HG03342 (cell line): Measurements from ENCODE around the gene GSS.
"Not testable (repeated sequence)": the region's sequence is repeated elsewhere in the genome, so short reads cannot be mapped to it uniquely, and the experiment has no call there.

Source experiments
- ATAC-seq: cut with Tn5 transposase; IDR thresholded peaks from one replicate; pipeline ENCODE4 v1.9.1; 2021; ENCODE audit warnings: mild to moderate bottlenecking, moderate library complexity; ENCODE audit not compliant: unreplicated experiment

Gene GSS

DNA sequence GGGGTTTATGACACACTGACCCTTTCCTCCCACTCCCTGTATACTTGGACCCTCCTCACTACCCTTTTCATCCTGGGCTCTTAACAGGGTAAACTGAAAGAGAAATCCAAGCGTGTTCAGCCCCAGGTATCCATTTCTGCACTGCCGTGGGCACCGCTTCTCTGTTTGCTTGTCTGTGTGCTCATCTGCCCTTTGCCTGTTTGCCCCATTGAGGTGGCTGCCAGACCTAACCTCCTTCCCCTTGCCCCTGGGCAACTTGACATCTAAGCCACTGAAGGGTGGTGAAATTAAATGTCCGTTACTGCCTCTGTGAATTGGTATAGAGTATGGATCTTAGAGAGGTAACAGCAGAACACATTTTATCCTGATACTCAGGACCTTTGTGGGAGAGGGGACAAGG is 40.5 kb downstream of the GSS start:
- no peak for ATAC-seq

DNA sequence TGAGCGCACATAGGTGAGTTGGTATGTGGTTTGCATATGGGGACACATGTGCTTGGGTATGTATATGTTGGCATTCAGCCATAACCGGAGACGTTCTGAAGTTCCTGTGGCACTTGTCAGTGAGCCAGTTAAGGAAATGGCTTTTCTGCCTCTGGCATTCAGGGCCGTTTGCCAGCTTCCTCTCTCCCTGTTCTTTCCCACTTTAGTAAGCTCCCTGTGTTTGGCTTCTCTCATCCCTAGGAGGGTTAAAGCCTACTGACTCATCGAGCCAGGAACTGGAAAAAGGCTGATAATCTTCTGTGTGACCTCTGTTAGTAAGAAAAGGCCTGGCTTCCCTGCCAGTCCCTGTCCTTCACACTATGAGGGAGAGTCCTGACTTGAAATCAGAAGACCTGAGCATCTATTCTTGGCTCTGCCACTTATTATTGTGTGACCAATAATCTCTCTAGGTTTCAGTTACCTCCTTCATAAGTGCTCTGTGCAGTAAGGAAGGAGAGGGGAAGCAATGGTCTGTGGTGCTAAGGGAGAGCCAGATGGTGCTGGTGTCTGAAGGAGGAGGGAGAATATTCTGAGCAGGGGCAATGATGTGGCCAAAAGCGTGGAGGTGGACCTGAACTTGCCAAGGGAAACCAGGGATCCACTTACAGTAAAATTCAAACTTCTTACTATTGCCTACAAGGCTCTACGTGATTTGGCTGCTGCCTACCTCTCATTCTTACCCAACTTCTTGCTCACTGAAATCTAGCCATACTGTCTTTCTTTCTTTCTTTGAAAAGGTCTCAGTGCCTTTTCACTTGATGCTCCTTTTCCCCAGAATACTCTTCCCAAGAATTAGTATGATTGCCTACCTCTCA is 47.8 kb downstream of the GSS start:
- ATAC-seq: no peak

GRCh38 chr20:34904202-34904621 is 51.4 kb downstream of the GSS start:
- no peak for ATAC-seq

GRCh38 chr20:34898731-34899130 is 56.9 kb downstream of the GSS start:
- not testable (repeated sequence) for ATAC-seq

DNA sequence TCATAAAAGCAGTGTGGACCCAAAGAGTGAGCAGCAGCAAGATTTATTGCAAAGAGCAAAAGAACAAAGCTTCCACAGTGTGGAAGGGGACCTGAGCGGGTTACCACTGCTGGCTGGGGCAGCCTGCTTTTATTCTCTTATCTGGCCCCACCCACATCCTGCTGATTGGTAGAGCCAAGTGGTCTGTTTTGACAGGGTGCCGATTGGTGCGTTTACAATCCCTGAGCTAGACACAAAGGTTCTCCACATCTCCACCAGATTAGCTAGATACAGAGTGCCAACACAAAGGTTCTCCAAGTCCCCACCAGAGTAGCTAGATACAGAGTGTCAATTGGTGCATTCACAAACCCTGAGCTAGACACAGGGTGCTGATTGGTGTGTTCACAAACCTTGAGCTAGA is 57.5 kb downstream of the GSS start:
- not testable (repeated sequence) for ATAC-seq

DNA sequence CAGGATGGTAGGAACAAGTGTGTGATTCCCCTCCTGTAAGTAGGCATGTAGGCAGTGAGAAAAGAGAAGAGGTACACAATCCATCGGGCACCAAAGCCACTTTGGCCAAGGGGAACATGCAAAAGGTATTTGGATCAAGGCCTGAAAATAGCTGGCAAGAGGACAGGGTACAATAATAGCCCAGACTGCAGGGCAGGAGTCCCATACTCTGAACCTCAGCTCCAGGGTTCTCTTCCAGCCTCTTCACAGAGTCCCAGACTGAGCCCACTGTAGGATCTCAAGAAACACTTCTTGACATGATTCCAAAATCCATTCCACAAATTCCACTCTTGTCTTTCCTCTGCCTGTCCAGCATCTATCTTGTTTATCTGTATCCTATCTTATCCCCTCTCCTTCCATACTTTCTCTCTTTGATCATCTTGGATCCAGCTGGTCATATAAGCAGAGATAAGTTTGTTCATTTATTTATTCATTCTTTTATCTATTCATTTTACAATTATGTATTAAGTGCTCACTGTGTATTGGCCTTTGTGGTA is 59.5 kb downstream of the GSS start:
- no peak for ATAC-seq

GRCh38 chr20:34895465-34895864 is 60.1 kb downstream of the GSS start:
- ATAC-seq: no peak

DNA sequence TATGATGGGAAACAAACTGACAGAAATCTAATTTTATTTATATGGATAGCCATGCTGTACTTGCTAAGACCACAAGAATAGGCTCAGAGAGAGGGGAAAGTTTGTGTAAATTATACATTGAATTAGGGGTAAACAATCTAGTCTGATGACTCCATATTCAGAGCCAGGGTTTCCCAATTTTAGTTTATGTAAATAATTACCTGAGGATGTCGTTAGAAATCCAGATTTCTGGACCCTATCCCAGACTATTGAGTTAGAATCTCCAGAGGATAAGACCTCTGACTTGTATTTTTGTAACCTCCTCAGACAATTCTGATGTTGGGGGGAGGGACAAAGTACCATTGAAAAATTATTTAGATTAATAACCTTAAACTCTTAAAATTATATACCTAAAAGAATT is 60.9 kb downstream of the GSS start:
- ATAC-seq: no peak

DNA sequence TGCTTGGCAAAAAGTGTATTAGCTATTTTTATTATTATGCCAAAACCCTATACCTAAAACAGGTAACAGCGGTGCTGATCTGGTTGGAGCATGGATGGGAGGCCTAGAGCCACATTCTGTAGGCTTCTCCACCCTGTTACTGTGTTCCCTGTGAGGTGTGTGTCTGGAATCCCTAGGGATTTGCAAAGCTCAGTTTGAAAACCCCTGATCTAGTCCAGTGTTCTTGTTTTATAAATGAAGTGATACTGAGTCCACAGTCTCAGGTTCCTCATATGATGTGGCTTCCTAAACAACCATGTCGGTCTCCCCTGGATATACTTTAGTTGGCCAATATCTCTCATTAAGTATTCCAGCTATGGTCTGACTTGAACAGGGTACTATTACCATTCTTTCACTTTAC is 62.9 kb downstream of the GSS start:
- no peak for ATAC-seq

DNA sequence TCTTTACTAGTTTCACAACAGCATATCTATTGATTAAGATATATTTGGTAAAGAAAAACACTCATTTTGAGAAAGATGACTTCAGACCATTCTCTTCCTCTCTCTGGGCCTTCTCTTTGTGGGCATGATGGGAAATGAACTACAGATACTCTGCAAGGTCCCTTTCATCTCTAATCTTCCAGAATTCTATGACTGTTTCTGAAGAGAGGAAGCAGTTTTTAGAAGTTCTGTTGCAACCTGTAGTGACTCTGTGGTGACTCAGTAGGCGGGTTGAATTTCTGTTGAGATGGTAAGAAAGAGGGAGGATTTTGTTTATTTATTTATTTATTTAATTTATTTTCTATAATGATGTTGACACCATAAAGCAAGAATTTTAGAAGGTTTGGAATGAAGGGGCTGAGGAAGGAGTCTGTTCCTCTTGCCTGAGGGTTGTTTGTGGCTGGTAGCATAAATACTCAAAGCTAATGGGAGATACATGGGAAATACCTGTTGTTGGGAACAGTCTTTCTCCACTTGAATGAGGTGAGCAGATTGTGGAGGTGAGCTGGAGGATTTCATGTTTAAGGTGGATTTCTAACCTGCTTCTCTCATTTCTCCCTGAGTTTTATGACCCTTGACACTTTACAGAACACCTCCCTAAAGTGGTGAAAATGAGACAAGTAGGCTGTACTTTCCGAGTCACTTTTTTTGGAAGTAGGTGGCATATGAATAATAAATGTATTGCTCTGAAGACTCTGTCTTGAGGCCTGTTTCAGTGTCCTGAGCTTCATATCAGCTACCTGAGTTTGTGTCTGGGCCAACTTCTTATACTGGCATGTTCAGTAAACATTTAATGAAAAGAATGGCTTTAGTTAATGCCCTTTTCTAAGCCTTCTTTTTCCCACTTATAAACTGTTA is 64.2 kb downstream of the GSS start:
- no peak for ATAC-seq

DNA sequence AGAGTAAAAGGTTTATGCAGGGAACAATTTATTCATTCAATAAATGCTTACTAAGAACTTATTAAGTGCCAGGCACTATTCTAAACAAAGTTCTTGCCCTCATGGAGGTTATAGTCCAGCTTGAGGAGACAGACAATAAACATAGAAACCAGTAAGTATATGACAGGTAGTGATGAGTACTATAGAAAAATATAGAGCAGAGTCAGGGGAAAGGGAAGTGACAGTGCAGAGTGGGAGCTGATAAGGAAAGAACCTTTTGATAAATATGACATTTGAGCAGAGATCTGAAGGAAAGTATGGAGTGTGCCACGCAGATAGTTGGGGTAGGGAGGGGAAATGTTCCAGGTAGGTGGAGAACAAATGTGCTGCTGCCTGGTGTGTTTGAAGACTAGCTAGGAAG is 67.1 kb downstream of the GSS start:
- no peak for ATAC-seq

DNA sequence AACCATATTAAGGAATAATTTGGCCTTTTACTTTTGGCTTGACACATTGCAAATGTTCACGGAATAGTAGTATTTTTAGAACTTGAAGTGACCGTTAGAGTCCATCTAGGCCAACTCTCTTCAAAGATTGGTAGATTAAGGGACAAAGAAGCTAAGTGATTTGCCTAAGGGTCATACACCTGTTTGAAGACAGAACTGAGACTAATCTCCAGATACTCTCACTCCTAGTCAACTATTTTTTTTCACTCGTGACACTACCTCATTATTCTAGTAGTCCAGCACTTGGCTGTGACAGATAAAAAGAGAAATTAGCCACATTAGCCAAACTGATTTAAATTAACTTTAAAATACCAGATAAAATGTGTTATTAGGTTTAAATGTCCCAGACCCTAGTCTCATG is 68.6 kb downstream of the GSS start:
- ATAC-seq: no peak

- ATAC-seq: no peak
Observed at GRCh38 chr20:34886122-34886521, 69.5 kb downstream of the GSS start.

DNA sequence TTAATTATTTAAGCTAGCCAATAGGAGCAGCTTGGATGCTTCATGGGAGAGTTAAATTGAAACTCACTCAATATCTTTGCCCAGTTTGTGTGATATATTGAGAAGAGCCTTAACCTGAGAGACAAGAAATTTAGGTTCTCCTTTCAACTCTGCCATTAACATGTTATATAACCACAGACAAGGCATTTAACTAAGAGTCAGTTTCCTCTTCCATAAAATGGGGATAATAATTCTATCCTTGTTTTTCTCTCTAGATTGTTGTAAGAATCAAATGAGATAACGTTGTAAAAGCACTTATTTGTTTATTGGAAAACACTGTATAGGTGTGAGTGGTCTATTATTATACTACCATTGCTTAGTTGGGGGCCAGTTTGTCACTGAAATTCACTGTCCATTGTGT is 71.3 kb downstream of the GSS start:
- ATAC-seq: no peak

DNA sequence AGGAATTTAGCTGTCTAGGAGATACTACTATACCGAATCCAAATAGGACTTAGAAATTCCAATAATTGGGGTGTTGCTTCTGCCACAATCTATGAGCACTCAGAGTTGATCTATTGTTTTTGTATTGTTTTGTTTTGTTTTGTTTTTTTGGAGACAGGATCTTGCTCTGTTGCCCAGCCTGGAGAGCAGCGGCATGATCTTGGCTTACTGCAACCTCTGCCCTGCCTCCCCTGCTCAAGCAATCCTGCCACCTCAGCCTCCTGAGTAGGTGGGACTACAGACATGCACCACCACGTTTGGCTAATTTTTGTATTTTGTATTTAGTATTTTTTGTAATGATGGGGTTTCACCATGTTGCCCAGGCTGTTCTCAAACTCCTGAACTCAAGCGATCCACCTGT is 71.8 kb downstream of the GSS start:
- no peak for ATAC-seq

DNA sequence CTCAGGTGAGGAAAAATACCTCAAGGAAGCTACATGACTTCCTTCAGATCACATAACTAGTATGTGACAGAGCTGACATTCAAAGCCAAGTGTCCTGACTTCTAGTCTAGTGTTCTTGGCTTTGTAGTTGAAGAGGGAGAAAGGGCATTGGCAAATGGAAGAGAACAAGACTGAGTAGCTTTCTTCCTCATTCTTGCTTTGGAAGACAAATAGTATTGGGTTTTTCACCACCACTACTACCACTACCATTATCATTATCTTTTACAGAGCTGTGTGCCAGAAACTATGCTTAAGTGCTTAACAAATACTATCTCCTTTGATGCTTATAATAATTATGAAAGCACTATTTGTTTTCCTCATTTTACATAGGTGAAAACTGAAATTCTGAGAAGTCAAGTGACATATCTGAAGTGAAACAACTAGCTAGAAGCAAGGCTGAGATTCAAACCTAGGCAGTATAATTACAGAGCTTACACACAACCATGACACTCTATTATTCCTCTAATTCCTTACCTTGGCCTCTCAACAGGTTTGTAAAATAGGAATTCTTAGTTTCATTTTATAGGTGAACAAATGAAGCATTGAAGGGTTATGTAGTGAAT is 72.4 kb downstream of the GSS start:
- ATAC-seq: no peak

DNA sequence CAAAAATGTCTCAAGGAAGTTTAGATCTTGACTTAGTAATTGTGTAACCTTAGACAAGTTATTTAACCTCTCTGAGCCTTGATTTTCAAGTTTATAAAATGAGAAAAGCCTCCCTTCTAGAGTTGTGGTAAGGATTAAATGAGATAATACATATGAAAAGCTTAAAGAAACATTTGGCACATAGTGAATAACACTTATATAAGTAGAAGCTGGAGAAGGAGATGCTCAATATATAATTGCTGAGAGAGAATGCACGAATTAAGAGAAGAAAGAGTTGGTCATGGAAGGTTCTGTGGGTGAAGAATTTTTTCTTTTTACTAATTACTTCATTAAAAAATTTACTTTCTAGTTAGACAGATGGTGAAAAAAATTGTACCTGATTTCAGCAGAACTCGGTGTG is 73.9 kb downstream of the GSS start:
- ATAC-seq: no peak

GRCh38 chr20:34880971-34881370 is 74.6 kb downstream of the GSS start:
- not testable (repeated sequence) for ATAC-seq

DNA sequence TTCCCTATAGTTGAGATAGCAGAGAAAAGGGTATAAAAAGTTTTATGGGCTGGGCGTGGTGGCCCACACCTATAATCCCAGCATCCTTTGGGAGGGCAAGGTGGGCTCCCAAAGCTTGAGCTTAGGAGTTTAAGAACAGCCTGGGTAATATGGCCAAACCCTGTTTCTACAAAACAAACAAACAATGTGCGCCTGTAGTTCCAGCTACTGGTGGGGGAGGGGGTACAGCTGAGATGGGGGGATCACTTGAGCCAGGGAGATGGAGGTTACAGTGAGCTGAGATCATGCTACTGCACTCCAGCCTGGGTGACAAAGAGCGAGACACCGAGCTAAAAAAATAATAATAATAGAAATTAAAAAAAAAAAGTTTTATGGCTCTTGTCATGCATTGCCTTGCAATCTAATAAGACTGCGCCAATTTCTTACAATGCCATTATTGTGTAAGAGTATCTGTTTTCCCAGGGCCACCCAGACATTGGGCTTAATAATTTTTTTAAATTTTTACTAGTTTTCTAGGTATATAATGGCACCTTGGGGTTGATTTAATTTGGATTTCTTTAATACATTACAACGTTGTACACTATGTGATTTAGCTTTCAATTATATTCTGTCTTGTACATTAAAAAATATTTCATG is 75.3 kb downstream of the GSS start:
- no peak for ATAC-seq
